RKO (cell line): Measurements from ENCODE around the gene SHE.

Experiments used
- DNase-seq: peaks from one replicate; pipeline ENCODE4 v3.0.0-alpha.2; 2016; ENCODE audit warnings: low spot score

SHE gene

GRCh38 chr1:154478639-154479038, 23.6 kb downstream of the SHE start:
- no peak for DNase-seq

GRCh38 chr1:154478013-154478412, 24.2 kb downstream of the SHE start:
- no peak for DNase-seq

- no peak for DNase-seq
Observed at GRCh38 chr1:154476791-154477190, 25.4 kb downstream of the SHE start.

- DNase-seq, result no peak
Observed at GRCh38 chr1:154474802-154475201, 27.4 kb downstream of the SHE start.

GRCh38 chr1:154471304-154471703, 30.9 kb downstream of the SHE start:
- DNase-seq, result no peak

GRCh38 chr1:154469844-154470560, 32.2 kb downstream of the SHE start:
- DNase-seq, result no peak

- DNase-seq, result no peak
Observed at GRCh38 chr1:154468535-154469250, 33.5 kb downstream of the SHE start.

GRCh38 chr1:154467434-154468102, 34.6 kb downstream of the SHE start:
- no peak for DNase-seq

GRCh38 chr1:154466921-154467417, 35.2 kb downstream of the SHE start:
- DNase-seq, result no peak

GRCh38 chr1:154466206-154466605, 36.0 kb downstream of the SHE start:
- no peak for DNase-seq

- DNase-seq, result no peak
Observed at GRCh38 chr1:154465621-154466195, 36.5 kb downstream of the SHE start.

GRCh38 chr1:154463512-154463990, 38.7 kb downstream of the SHE start:
- DNase-seq, result no peak

- DNase-seq, result no peak
Observed at GRCh38 chr1:154460695-154461260, 41.4 kb downstream of the SHE start.

- no peak for DNase-seq
Observed at GRCh38 chr1:154459080-154459479, 43.1 kb downstream of the SHE start.

GRCh38 chr1:154456631-154457030, 45.6 kb downstream of the SHE start:
- DNase-seq, result no peak

GRCh38 chr1:154454386-154455120, 47.7 kb downstream of the SHE start:
- DNase-seq, result no peak

- no peak for DNase-seq
Observed at GRCh38 chr1:154453574-154454352, 48.4 kb downstream of the SHE start.

GRCh38 chr1:154453161-154453560, 49.1 kb downstream of the SHE start:
- no peak for DNase-seq

GRCh38 chr1:154448331-154448811, 53.8 kb downstream of the SHE start:
- DNase-seq, result no peak

- no peak for DNase-seq
Observed at GRCh38 chr1:154446789-154447188, 55.4 kb downstream of the SHE start.
